GM19328 (cell line): ENCODE data around the gene SKAP1.

Source experiments
- ATAC-seq: cut with Tn5 transposase; IDR thresholded peaks from one replicate; pipeline ENCODE4 v1.9.1; 2021; ENCODE audit warnings: mild to moderate bottlenecking, moderate library complexity; ENCODE audit not compliant: unreplicated experiment

Gene SKAP1

DNA sequence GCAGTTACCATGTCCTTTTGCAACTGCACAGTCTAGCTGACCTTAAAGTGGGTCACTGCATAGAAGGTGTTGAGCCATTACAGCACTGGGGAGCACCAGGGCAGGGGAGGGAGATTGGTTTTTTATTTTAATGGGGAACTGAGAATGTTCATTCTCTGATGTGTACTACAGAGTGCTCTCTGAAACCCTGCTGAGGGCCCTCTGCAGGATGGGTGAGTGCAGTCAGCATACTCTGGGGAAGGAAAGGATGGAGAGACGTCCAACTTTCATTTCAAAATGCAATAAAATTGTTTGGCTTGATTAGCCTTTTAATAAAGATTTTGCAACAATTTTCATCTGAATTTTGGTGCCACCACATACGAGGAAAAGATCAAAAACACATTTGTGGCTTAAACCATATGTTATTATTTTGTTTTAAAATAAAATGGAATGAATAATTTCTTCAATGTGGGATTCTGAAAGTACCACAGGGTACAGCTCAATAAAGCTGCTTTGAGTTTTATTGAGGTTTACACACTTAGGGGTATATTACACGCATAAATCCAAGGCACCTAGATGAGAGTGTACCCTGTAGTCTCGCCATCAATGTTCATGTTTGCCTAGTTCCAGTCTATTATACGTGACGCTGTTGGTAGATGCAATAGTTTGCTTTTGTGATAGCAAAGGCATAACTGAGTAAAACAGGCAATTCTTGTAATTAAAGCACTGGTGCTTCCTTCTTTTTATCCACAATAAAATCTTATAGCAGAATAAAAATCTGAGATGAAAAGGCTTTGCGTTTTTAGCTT lies 249.0 kb downstream of the SKAP1 start:
- ATAC-seq = no peak

DNA sequence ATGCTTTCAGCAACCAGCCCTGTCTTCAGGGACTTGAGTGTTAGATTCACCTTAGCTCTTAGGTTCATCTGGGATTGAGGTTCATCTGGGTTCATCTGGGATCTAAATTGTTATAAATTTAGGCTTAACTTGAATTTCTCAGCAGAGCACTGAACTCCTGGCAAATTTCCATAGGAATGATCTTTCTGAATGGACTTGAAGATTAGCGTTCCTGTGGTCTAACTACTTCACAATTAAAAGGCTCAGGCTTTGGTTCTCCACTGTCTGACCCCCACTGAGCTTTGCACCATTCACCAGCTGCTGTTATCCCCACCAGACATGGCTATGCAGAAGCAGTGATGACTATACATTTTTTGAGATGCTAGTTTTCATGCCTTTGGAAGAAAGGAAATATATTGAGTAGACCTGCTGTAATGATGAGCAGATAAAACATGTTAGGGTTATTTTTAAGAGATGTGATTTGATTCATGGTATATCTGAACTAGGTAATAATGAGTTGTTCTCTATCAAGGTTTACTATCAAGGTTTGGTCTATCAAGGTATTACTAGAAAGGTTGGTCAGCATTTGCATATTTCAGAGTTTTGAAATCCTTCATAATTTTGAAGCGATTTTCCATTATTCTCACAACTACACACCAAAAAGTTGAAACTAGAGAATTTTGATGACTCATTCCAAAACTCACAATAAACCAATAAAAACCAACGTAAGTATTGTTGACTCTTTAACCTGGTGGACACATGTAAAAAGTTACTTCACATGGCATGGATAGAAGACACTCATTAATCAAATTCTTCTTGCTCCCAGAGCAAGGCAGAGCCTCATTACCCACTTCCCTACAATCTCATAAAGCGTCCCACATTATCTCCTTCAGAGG lies 250.7 kb downstream of the SKAP1 start:
- ATAC-seq = no peak

DNA sequence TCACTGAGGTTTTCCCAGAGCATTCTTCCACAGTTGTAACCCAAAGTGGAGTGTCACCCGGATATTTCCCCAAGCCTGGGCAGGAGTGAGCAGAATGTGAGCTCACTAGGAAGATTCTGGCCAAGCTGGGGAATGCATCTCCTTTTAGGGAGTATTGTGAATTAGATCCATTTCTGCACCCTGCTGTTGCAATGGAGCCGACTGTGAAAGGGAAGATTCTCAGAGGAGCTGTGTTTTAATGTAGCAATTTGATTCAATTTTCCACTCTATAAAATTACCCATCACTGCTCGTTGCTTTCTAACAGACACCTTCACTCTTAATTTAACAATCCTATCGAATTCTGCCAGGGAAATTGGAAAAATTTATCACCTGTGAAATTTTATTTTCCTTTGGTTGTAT lies 251.7 kb downstream of the SKAP1 start:
- no peak for ATAC-seq

DNA sequence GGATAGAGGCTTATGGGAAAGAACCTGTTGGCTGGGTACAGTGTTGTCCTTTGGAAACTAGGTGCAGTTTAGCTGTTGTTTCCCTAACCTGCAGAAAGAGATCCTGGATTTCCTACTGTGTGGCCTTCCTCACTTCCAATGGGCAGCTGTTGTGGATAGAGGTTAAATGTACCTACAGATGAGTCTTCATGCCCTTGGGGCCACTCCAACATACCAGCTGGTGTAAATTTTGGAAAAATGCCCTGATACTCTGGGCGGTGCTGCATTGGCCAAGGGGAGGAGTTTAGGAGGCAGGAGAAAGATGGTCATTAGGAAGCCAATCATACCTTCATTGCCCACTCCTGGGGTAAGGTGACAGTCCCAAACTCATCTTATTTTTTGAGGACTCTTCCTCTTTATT lies 252.2 kb downstream of the SKAP1 start:
- no peak for ATAC-seq

- ATAC-seq = no peak
Measured at GRCh38 chr17:48176471-48176855, 253.6 kb downstream of the SKAP1 start.

DNA sequence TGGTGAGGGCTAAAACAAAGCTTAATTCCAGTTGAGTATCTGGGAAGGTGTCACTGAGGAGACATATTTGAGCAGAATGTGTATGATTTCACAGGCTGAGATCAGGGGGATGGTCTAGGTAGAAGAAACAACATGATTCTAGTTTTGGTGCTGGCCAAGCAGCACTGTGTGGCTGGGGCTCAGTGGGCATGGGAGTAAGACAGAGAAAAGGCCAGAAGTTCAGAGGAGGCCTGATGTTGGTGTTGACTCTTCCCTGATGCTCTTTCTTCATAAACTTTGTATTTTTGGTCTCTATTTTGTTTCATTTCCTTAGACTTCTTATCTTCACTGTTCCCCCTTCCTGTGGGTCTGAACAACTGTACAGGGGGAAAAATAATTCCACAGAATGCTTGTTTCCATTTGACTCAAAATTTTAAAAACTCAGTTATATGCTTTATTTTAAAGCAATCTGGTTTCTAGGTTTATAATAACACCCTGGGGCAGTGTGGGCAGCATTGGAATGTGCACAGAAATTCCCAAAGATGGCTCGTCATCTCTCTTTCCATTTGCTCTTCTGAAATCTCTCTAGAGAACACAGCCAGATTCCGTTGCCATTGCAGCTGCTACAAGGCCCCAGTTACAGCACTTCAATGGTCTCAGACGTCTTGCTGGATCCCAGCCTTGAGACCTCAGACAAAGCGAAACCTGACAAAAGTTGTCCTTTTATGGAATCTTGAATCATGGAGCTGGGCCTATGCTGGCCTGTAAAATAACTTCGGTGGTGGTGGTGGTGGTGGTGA lies 254.1 kb downstream of the SKAP1 start:
- no peak for ATAC-seq

GRCh38 chr17:48174833-48175523 lies 255.0 kb downstream of the SKAP1 start:
- no peak for ATAC-seq

- no peak for ATAC-seq
Measured at GRCh38 chr17:48173191-48173984, 256.6 kb downstream of the SKAP1 start.

DNA sequence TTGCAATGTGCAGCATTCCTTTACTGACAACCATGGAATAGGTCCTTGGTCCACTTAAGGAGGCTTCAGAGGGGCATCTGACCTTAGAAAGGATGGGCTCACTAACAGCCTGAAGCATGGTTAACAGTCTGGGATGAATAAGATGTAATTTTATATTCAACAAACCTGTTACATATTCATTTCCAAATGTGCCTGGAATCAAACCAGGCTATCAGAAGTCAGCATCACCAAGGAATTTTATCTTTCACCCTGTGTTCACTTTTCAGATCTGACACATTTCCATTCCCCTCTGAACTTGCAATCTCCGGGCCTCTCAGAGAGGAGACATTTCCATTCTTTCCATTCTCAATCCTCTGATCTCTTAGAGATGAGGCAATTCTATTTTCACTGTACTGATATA lies 260.1 kb downstream of the SKAP1 start:
- no peak for ATAC-seq

DNA sequence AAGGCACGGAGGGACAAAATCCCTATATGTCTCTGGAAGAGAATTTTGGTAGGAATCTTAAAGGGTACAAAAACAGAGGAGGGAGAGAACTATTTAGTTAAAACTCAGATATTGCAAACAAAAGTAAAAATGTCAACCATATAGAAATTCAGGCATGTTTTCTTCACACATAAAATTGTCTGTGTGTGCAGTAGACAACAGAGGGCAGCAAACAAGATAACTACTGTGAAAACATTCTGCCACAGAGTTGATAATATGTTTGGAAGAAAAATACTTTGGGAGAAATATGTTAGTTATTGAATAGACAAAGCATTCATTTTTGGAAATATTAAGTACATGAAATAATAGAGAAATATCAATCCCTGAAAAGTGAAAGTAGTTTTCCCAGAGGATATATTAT lies 266.2 kb downstream of the SKAP1 start:
- no peak for ATAC-seq

GRCh38 chr17:48162946-48163506 lies 267.0 kb downstream of the SKAP1 start:
- no peak for ATAC-seq

DNA sequence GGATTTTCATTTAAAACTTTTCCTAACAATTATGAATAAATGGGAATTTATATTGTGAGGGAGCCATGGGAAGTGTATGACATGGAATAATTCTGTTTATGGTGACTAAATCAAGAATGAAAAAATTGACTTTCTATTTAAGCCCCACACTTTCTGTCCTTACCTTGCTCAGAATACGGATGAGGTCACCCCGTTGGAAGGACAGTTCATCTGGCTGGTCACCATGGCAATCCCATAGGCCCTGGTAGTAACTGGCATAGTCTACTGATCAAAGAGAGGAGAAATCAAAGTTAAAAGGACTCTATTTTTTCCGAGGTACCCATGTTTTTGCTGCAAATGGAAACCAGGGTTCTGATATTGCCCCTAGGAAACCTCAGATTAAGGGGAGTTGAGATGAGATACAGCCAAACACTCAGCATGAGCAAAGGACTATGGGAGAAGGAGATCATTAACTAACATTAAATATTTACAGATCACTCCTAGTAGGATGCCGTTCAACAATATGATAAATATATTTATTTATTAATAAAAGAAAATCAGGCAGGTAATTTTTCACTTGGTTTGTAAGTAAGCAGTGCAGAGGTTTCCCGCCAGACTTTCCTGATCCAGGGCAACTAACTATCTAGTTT lies 267.6 kb downstream of the SKAP1 start:
- no peak for ATAC-seq

- no peak for ATAC-seq
Measured at GRCh38 chr17:48161127-48161905, 268.7 kb downstream of the SKAP1 start.

DNA sequence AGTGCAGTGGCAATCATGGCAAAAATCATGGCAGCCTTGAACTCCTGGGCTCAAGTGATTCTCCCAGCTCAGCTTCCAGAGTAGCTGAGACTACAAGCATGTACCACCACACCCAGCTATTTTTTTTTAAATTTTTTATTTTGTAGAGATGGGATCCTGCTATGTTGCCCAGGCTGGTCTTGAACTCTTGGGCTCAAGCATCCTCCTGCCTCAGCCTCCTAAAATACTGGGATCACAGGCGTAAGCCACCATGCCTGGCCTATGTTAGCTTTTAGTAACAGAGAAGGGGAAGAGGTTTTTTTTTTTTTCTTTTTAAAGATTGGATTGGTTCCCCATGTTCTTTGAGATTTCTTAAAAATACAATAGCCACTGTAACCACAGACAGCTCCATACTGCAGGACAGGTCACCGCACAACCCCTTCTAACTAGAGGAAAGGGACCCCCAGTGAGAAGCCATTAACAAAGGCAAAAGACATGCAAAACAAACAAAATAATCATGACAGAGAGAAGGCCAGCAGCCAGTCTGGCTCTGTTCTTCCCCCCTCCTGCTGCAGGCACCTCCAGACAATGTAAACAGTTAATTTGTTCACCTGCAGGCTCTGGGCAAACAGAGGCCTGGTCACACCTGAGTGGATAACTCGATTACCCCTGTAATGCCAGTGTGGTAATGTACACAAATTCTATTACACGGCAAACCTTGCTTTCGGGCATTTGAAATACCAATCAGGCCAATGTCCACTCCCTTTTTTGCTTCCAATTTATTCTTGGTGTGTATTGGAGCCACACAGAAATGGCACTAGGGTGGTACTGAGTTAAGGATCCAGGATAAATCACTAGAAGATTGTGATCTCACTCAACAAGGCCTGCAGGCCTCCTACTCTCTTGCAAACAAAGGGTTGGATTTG lies 269.6 kb downstream of the SKAP1 start:
- no peak for ATAC-seq

DNA sequence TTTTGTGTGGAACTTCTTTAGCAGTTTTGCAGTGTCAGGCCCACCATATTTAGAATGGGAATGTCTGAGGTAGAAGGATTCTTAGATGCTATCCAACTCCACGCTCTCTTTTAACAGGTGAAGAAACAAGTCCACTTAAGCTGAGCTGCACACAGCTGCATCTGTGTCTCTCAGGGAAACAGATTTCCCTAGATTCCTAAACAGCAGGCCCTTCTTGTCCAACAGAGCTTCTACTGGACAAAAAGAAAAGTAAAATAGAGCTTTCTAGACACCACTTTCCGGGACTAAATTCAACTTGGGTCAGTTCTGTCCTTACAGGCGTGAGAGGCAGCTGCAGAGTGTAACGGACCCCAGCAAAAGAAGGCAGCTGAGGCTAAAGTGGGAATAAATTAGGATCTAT lies 270.8 kb downstream of the SKAP1 start:
- ATAC-seq = no peak

- ATAC-seq = no peak
Measured at GRCh38 chr17:48155889-48156611, 274.0 kb downstream of the SKAP1 start.
